Measurements from ENCODE around the gene BCR. TPM values are rescaled to one million over a fixed set of nuclear protein-coding genes. Genes with fewer than 3 reads are reported as not detected.

The BCR gene
- total and polyA plus RNA-seq, 2 of the 13 experiments (the other 11 are each of a cell fraction or from before 2014, with no cell fraction given): 19.9 to 33.6 TPM

- TF ChIP-seq PRDM15 (CRISPR knock-in tag; IDR thresholded peaks at IDR 0.05): no peak
- no peak for TF ChIP-seq ZSCAN29 (CRISPR knock-in tag; conservative IDR thresholded peaks at IDR 0.05)
- TF ChIP-seq ZNF576 (CRISPR knock-in tag; IDR thresholded peaks at IDR 0.05): no peak
- TF ChIP-seq ZBTB2 (CRISPR knock-in tag; IDR thresholded peaks at IDR 0.05; ENCODE audit: low read depth): no peak
- TF ChIP-seq CREM (IDR thresholded peaks at IDR 0.05): no peak
- no peak for TF ChIP-seq CREM (CRISPR knock-in tag; IDR thresholded peaks at IDR 0.05)
- TF ChIP-seq ETV5 (CRISPR knock-in tag; IDR thresholded peaks at IDR 0.05; ENCODE audit: borderline replicate concordance): no peak
- TF ChIP-seq ZNF253 (CRISPR knock-in tag; IDR thresholded peaks at IDR 0.05; ENCODE audit: borderline replicate concordance): no peak
- no peak for TF ChIP-seq ZXDC (CRISPR knock-in tag; IDR thresholded peaks at IDR 0.05)
These were observed 62.2 kb downstream of the BCR start (continued) for GRCh38 chr22:23242473-23243001.
